H1 (cell line): Measurements from ENCODE around the gene EFHC1.

Source experiments
- ASH2L ChIP-seq: fragments of 200-600, 300-600 bp; sonication (generic); IDR thresholded peaks from one replicate; pipeline ENCODE4 v1.7.1; 2017; ENCODE audit warnings: low read length
- ATF3 ChIP-seq: IDR thresholded peaks from 2 replicates; pipeline ENCODE4 v1.6.1; 2011; ENCODE audit warnings: low read depth, mild to moderate bottlenecking, low read length; ENCODE audit not compliant: insufficient read depth
- CEBPB ChIP-seq: IDR thresholded peaks from 2 replicates; pipeline ENCODE4 v1.6.1; 2012; ENCODE audit warnings: low read depth, low read length
- CHD2 ChIP-seq: IDR thresholded peaks from 2 replicates; pipeline ENCODE4 v1.6.1; 2012; ENCODE audit warnings: low read length, improper control_type of control experiment
- CTCF ChIP-seq, 3 experiments: IDR thresholded peaks; 1 replicate in 2 of 3; 2 replicates in 1 of 3; pipeline versions ENCODE4 v1.5.1 to v1.6.1; 2011; ENCODE audit warnings: low read length in 3 of 3, mild to moderate bottlenecking in 3 of 3, inconsistent platforms in 2 of 3, low read depth in 1 of 3, moderate library complexity in 1 of 3; ENCODE audit not compliant: insufficient read depth in 1 of 3; ENCODE audit errors: control extremely low read depth in 1 of 3
- EP300 ChIP-seq, 2 experiments: IDR thresholded peaks; 1 replicate in 1 of 2; 2 replicates in 1 of 2; pipeline ENCODE4 v1.6.1; 2011 to 2012; ENCODE audit warnings: low read depth in 2 of 2, low read length in 2 of 2, mild to moderate bottlenecking in 2 of 2, borderline replicate concordance in 1 of 2, inconsistent platforms in 1 of 2, moderate library complexity in 1 of 2
- EZH2 ChIP-seq: fragments of 200-600 bp; sonication (generic); IDR thresholded peaks from 2 replicates; pipeline ENCODE4 v1.7.1; 2012; ENCODE audit warnings: low read depth, mild to moderate bottlenecking, moderate library complexity, low read length, inconsistent platforms; ENCODE audit not compliant: severe bottlenecking
- HDAC2 ChIP-seq, 2 experiments: fragments of 300-600 bp in 1 of 2; sonication (generic) in 1 of 2; IDR thresholded peaks; 2 replicates each; pipeline ENCODE4 v1.6.1; 2011 to 2012; ENCODE audit warnings: low read depth in 2 of 2, low read length in 2 of 2, mild to moderate bottlenecking in 2 of 2, moderate library complexity in 2 of 2, borderline replicate concordance in 1 of 2, inconsistent platforms in 1 of 2
- JUN ChIP-seq: IDR thresholded peaks from 2 replicates; pipeline ENCODE4 v1.6.1; 2011; ENCODE audit warnings: low read depth, mild to moderate bottlenecking, improper control_type of control experiment, low read length
- MAX ChIP-seq: IDR thresholded peaks from 2 replicates; pipeline ENCODE4 v1.6.1; 2012; ENCODE audit warnings: inconsistent platforms
- POLR2A ChIP-seq, 2 experiments: IDR thresholded peaks; 1 replicate in 1 of 2; 2 replicates in 1 of 2; pipeline ENCODE4 v1.6.1; 2011; ENCODE audit warnings: low read depth in 2 of 2, low read length in 2 of 2, mild to moderate bottlenecking in 2 of 2; ENCODE audit errors: control extremely low read depth in 1 of 2
- POLR2AphosphoS5 ChIP-seq: IDR thresholded peaks from 2 replicates; pipeline ENCODE4 v1.6.1; 2011; ENCODE audit warnings: low read depth, low read length
- SP1 ChIP-seq: IDR thresholded peaks from 2 replicates; pipeline ENCODE4 v1.6.1; 2011; ENCODE audit warnings: low read depth, low read length
- YY1 ChIP-seq: IDR thresholded peaks from 2 replicates; pipeline ENCODE4 v1.6.1; 2011; ENCODE audit warnings: low read depth, mild to moderate bottlenecking, low read length

GRCh38 chr6:52489881-52490280 lies 69.7 kb downstream of the EFHC1 start:
- TF ChIP-seq POLR2A (IDR thresholded peaks at IDR 0.05; ENCODE audit: control extremely low read depth in 1 of 2, low read depth in 2 of 2, low read length in 2 of 2) (no peak), MAX (no peak), EP300 (IDR thresholded peaks at IDR 0.05; ENCODE audit: borderline replicate concordance in 1 of 2, low read depth in 2 of 2, low read length in 2 of 2) (no peak), POLR2AphosphoS5 (no peak), CTCF (IDR thresholded peaks at IDR 0.05; ENCODE audit: control extremely low read depth in 1 of 3, insufficient read depth in 1 of 3, low read depth in 1 of 3, low read length in 3 of 3) (no peak), EZH2 (no peak), YY1 (no peak), CEBPB (no peak), ASH2L (no peak), JUN (no peak), CHD2 (no peak), HDAC2 (IDR thresholded peaks at IDR 0.05; ENCODE audit: borderline replicate concordance in 1 of 2, low read depth in 2 of 2, low read length in 2 of 2) (no peak), SP1 (no peak), ATF3 (no peak)
